GM21515 (cell line): ENCODE measurements around the gene DNASE2B.

ENCODE experiments used
- ATAC-seq: cut with Tn5 transposase; IDR thresholded peaks from one replicate; pipeline ENCODE4 v1.9.1; 2021; ENCODE audit not compliant: unreplicated experiment

DNASE2B gene

GRCh38 chr1:84374991-84375696 is 23.1 kb upstream of the DNASE2B start:
- no peak for ATAC-seq

GRCh38 chr1:84376000-84376910 is 22.0 kb upstream of the DNASE2B start:
- ATAC-seq: no peak

- ATAC-seq: no peak
Observed at GRCh38 chr1:84377480-84378095, 20.7 kb upstream of the DNASE2B start.

- ATAC-seq: no peak
Observed at GRCh38 chr1:84379138-84379916, 19.0 kb upstream of the DNASE2B start.

GRCh38 chr1:84379917-84380180 is 18.4 kb upstream of the DNASE2B start:
- no peak for ATAC-seq

- no peak for ATAC-seq
Observed at GRCh38 chr1:84382127-84382526, 16.2 kb upstream of the DNASE2B start.

GRCh38 chr1:84385347-84385746 is 12.9 kb upstream of the DNASE2B start:
- ATAC-seq: no peak

- no peak for ATAC-seq
Observed at GRCh38 chr1:84386716-84387479, 11.4 kb upstream of the DNASE2B start.

GRCh38 chr1:84387480-84388163 is 10.7 kb upstream of the DNASE2B start:
- ATAC-seq: no peak

GRCh38 chr1:84390226-84390625 is 8.1 kb upstream of the DNASE2B start:
- no peak for ATAC-seq

GRCh38 chr1:84401156-84401555 is 2.9 kb downstream of the DNASE2B start:
- no peak for ATAC-seq

GRCh38 chr1:84402060-84402459 is 3.8 kb downstream of the DNASE2B start:
- no peak for ATAC-seq

- no peak for ATAC-seq
Observed at GRCh38 chr1:84402501-84402900, 4.2 kb downstream of the DNASE2B start.

- ATAC-seq: no peak
Observed at GRCh38 chr1:84403347-84403746, 5.1 kb downstream of the DNASE2B start.

- no peak for ATAC-seq
Observed at GRCh38 chr1:84406346-84406861, 8.1 kb downstream of the DNASE2B start.

- ATAC-seq: no peak
Observed at GRCh38 chr1:84407524-84407923, 9.2 kb downstream of the DNASE2B start.

GRCh38 chr1:84407958-84408422 is 9.7 kb downstream of the DNASE2B start:
- no peak for ATAC-seq

- ATAC-seq: no peak
Observed at GRCh38 chr1:84409888-84410287, 11.6 kb downstream of the DNASE2B start.

GRCh38 chr1:84410328-84411095 is 12.2 kb downstream of the DNASE2B start:
- no peak for ATAC-seq
